NCI-H69 (cell line): Measurements from ENCODE around the gene SPATA6L.
A peak's percentile ranks its signal among the peaks of the same experiment; 100 is the strongest.

Experiments used
- DNase-seq: peaks from one replicate; lab custom pipeline; 2025; lab: John Stamatoyannopoulos, UW

Gene SPATA6L

GRCh38 chr9:4630836-4631235 lies 35.4 kb downstream of the SPATA6L start:
- DNase-seq, result no peak

GRCh38 chr9:4622016-4622415 lies 44.3 kb downstream of the SPATA6L start:
- no peak for DNase-seq

- no peak for DNase-seq
Observed at GRCh38 chr9:4620881-4621555, 45.3 kb downstream of the SPATA6L start.

GRCh38 chr9:4620057-4620765 lies 46.1 kb downstream of the SPATA6L start:
- DNase-seq, result no peak

GRCh38 chr9:4618700-4619099 lies 47.6 kb downstream of the SPATA6L start:
- DNase-seq, result no peak

- DNase-seq, result no peak
Observed at GRCh38 chr9:4617752-4618151, 48.5 kb downstream of the SPATA6L start.

- no peak for DNase-seq
Observed at GRCh38 chr9:4615778-4616177, 50.5 kb downstream of the SPATA6L start.

GRCh38 chr9:4615251-4615650 lies 51.0 kb downstream of the SPATA6L start:
- DNase-seq, result no peak

GRCh38 chr9:4614627-4615026 lies 51.7 kb downstream of the SPATA6L start:
- no peak for DNase-seq

GRCh38 chr9:4606033-4606432 lies 60.2 kb downstream of the SPATA6L start:
- peak; percentile 57 for DNase-seq

- DNase-seq, result peak; percentile 85
Observed at GRCh38 chr9:4604678-4605095, 61.6 kb downstream of the SPATA6L start.

- DNase-seq, result no peak
Observed at GRCh38 chr9:4603830-4604229, 62.5 kb downstream of the SPATA6L start.

GRCh38 chr9:4600368-4600767 lies 65.9 kb downstream of the SPATA6L start:
- DNase-seq, result no peak

GRCh38 chr9:4596165-4596922 lies 69.9 kb downstream of the SPATA6L start:
- DNase-seq, result no peak

- no peak for DNase-seq
Observed at GRCh38 chr9:4594994-4595393, 71.3 kb downstream of the SPATA6L start.

- DNase-seq, result no peak
Observed at GRCh38 chr9:4594545-4594944, 71.7 kb downstream of the SPATA6L start.

GRCh38 chr9:4592886-4593285 lies 73.4 kb downstream of the SPATA6L start:
- no peak for DNase-seq

GRCh38 chr9:4592295-4592694 lies 74.0 kb downstream of the SPATA6L start:
- DNase-seq, result no peak

- DNase-seq, result no peak
Observed at GRCh38 chr9:4591123-4591500, 75.2 kb downstream of the SPATA6L start.

- DNase-seq, result no peak
Observed at GRCh38 chr9:4590430-4591122, 75.7 kb downstream of the SPATA6L start.

- DNase-seq, result no peak
Observed at GRCh38 chr9:4588721-4589120, 77.6 kb downstream of the SPATA6L start.

GRCh38 chr9:4585135-4585534 lies 81.1 kb downstream of the SPATA6L start:
- no peak for DNase-seq
